Fibroblast of skin of right biceps (primary cell): Measurements from ENCODE around the gene TCP10L.
A peak's percentile ranks its signal among the peaks of the same experiment; 100 is the strongest.
"Not testable (repeated sequence)": the region's sequence is repeated elsewhere in the genome, so short reads cannot be mapped to it uniquely, and the experiment has no call there.

Experiments used
- DNase-seq: peaks from one replicate; pipeline ENCODE4 v3.0.0-alpha.2; 2013

TCP10L gene

GRCh38 chr21:32549440-32549839, 35.9 kb downstream of the TCP10L start:
- DNase-seq, result no peak

GRCh38 chr21:32548978-32549377, 36.3 kb downstream of the TCP10L start:
- no peak for DNase-seq

- no peak for DNase-seq
These were observed 38.3 kb downstream of the TCP10L start for GRCh38 chr21:32547018-32547417.

GRCh38 chr21:32545948-32546441, 39.3 kb downstream of the TCP10L start:
- peak; percentile 60 for DNase-seq

- DNase-seq, result no peak
These were observed 40.6 kb downstream of the TCP10L start for GRCh38 chr21:32544697-32545096.

GRCh38 chr21:32543975-32544374, 41.3 kb downstream of the TCP10L start:
- DNase-seq, result no peak

GRCh38 chr21:32543056-32543455, 42.3 kb downstream of the TCP10L start:
- not testable (repeated sequence) for DNase-seq

- no peak for DNase-seq
These were observed 45.9 kb downstream of the TCP10L start for GRCh38 chr21:32539378-32539777.

- DNase-seq, result no peak
These were observed 47.1 kb downstream of the TCP10L start for GRCh38 chr21:32538147-32538792.

- DNase-seq, result no peak
These were observed 47.8 kb downstream of the TCP10L start for GRCh38 chr21:32537569-32537881.

GRCh38 chr21:32535612-32536011, 49.7 kb downstream of the TCP10L start:
- DNase-seq, result no peak

- DNase-seq, result no peak
These were observed 51.2 kb downstream of the TCP10L start for GRCh38 chr21:32534113-32534512.

- no peak for DNase-seq
These were observed 51.7 kb downstream of the TCP10L start for GRCh38 chr21:32533611-32534010.

- DNase-seq, result no peak
These were observed 52.3 kb downstream of the TCP10L start for GRCh38 chr21:32533053-32533452.

- no peak for DNase-seq
These were observed 52.7 kb downstream of the TCP10L start for GRCh38 chr21:32532636-32533035.

GRCh38 chr21:32531561-32531960, 53.8 kb downstream of the TCP10L start:
- not testable (repeated sequence) for DNase-seq

GRCh38 chr21:32530809-32531208, 54.5 kb downstream of the TCP10L start:
- not testable (repeated sequence) for DNase-seq

- no peak for DNase-seq
These were observed 55.6 kb downstream of the TCP10L start for GRCh38 chr21:32529679-32530078.

GRCh38 chr21:32525282-32525681, 60.0 kb downstream of the TCP10L start:
- no peak for DNase-seq

GRCh38 chr21:32523988-32524719, 61.2 kb downstream of the TCP10L start:
- DNase-seq, result peak; percentile 81
